Mesendoderm (in vitro differentiated cells): Measurements from ENCODE around the gene FIGN.

Source experiments
- DNase-seq: peaks from one replicate; pipeline ENCODE4 v3.0.0; 2013
- H2AK5ac ChIP-seq: 2 replicates; pipeline ENCODE4 v1.6.1; 2013; ENCODE audit warnings: low read length, inconsistent platforms
- H2BK120ac ChIP-seq: 2 replicates; pipeline ENCODE4 v1.6.1; 2013; ENCODE audit warnings: low read depth, mild to moderate bottlenecking, low read length, moderate library complexity, mixed read lengths
- H2BK15ac ChIP-seq: replicated peaks from 2 replicates; pipeline ENCODE4 v1.6.1; 2013; ENCODE audit warnings: low read depth, mild to moderate bottlenecking, moderate library complexity
- H2BK5ac ChIP-seq: 2 replicates; pipeline ENCODE4 v1.6.1; 2013; ENCODE audit warnings: low read length, inconsistent platforms
- H3K18ac ChIP-seq: 2 replicates; pipeline ENCODE4 v1.6.1; 2013; ENCODE audit warnings: mild to moderate bottlenecking, low read length, mixed read lengths
- H3K23ac ChIP-seq: one replicate; pipeline ENCODE4 v1.6.1; 2013; ENCODE audit warnings: low read length
- H3K27ac ChIP-seq: 2 replicates; pipeline ENCODE4 v1.5.1; 2013; ENCODE audit warnings: low read depth, mild to moderate bottlenecking, inconsistent platforms, low read length, moderate library complexity
- H3K27me3 ChIP-seq: 2 replicates; pipeline ENCODE4 v1.6.1; 2013; ENCODE audit warnings: low read length, control low read depth, mild to moderate bottlenecking, inconsistent platforms; ENCODE audit not compliant: insufficient read depth, poor library complexity
- H3K36me3 ChIP-seq: 2 replicates; pipeline ENCODE4 v1.6.1; 2013; ENCODE audit warnings: low read length, inconsistent platforms; ENCODE audit not compliant: control insufficient read depth, insufficient read depth
- H3K4ac ChIP-seq: one replicate; pipeline ENCODE4 v1.6.1; 2013; ENCODE audit warnings: low read depth, mild to moderate bottlenecking, low read length, moderate library complexity
- H3K4me1 ChIP-seq: 2 replicates; pipeline ENCODE4 v1.6.1; 2013; ENCODE audit warnings: low read depth, low read length, inconsistent platforms; ENCODE audit not compliant: control insufficient read depth
- H3K4me2 ChIP-seq: 2 replicates; pipeline ENCODE4 v1.6.1; 2013; ENCODE audit warnings: low read length
- H3K4me3 ChIP-seq: 2 replicates; pipeline ENCODE4 v1.5.1; 2013; ENCODE audit warnings: mild to moderate bottlenecking, low read length
- H3K56ac ChIP-seq: one replicate; pipeline ENCODE4 v1.6.1; 2013; ENCODE audit warnings: low read length
- H3K79me1 ChIP-seq: 2 replicates; pipeline ENCODE4 v1.6.1; 2013; ENCODE audit warnings: low read length, inconsistent platforms
- H3K79me2 ChIP-seq: 2 replicates; pipeline ENCODE4 v1.6.1; 2013; ENCODE audit warnings: mild to moderate bottlenecking, low read length; ENCODE audit not compliant: control insufficient read depth, insufficient read depth
- H3K9ac ChIP-seq: 2 replicates; pipeline ENCODE4 v1.6.1; 2013; ENCODE audit warnings: low read length, inconsistent platforms
- H4K5ac ChIP-seq: one replicate; pipeline ENCODE4 v1.6.1; 2013; ENCODE audit warnings: low read length
- H4K8ac ChIP-seq: one replicate; pipeline ENCODE4 v1.6.1; 2013; ENCODE audit warnings: low read depth, mild to moderate bottlenecking, control low read depth, low read length, moderate library complexity
- WGBS: extraction: QIAGEN DNeasy Blood & Tissue Kit; methylation state at CpG from one replicate; pipeline ENCODE4 v1.1.7; 2013; ENCODE audit warnings: low lambda C conversion rate, missing lambda C conversion rate; ENCODE audit not compliant: insufficient coverage; ENCODE audit errors: extremely low coverage; 5-methylcytosine and 5-hydroxymethylcytosine counted together

The FIGN gene

DNA sequence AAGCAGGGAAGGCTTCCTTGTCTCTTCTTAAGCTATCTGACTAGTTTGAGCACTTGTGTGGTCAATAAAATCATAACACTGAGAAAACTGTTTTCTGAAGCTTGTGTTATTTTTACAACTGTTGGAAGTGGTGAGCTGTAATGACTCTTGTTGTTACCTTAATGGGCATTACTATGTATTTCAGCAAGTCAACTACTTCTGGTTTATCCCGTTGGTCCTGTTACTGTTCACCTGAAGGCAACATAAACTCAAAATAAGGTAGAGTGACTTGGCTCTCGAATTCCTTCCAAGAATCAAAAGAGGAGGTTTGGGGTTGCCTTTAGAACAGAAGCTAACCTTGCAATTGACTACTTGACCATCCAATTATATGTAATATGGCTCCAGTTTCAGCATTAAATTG, 23.2 kb upstream of the FIGN start:
- H3K4me2 ChIP-seq: no peak overlapping the region
- no peak overlapping the region for H2BK15ac ChIP-seq
- H3K27me3 ChIP-seq: no peaks in the 10 kb centered on the region
- H3K56ac ChIP-seq: no peak overlapping the region
- no peak overlapping the region for H3K23ac ChIP-seq
- no peaks in the 10 kb centered on the region for H3K36me3 ChIP-seq
- no peak overlapping the region for H3K4me3 ChIP-seq
- no peak overlapping the region for H3K9ac ChIP-seq
- H3K4ac ChIP-seq: no peak overlapping the region
- no peak for DNase-seq
- no peak overlapping the region for H2BK5ac ChIP-seq
- no peak overlapping the region for H2AK5ac ChIP-seq
- no peaks in the 10 kb centered on the region for H3K4me1 ChIP-seq
- H4K5ac ChIP-seq: no peak overlapping the region
- no peak overlapping the region for H3K18ac ChIP-seq
- H4K8ac ChIP-seq: no peak overlapping the region
- no peak overlapping the region for H3K27ac ChIP-seq
- no CpG with 5 or more reads among the region's 2 CpGs for WGBS
- H3K79me1 ChIP-seq: no peaks in the 10 kb centered on the region
- no peak overlapping the region for H2BK120ac ChIP-seq
- H3K79me2 ChIP-seq: no peaks in the 10 kb centered on the region

- H3K4me3 ChIP-seq: no peak overlapping the region
- no peak overlapping the region for H3K4me2 ChIP-seq
- peak; percentile 31 for DNase-seq
- H2AK5ac ChIP-seq: no peak overlapping the region
- no peak overlapping the region for H2BK15ac ChIP-seq
- H3K27me3 ChIP-seq: no peaks in the 10 kb centered on the region
- no peak overlapping the region for H3K18ac ChIP-seq
- no peak overlapping the region for H3K9ac ChIP-seq
- no peak overlapping the region for H4K8ac ChIP-seq
- H4K5ac ChIP-seq: no peak overlapping the region
- no peaks in the 10 kb centered on the region for H3K79me2 ChIP-seq
- no peaks in the 10 kb centered on the region for H3K4me1 ChIP-seq
- no peaks in the 10 kb centered on the region for H3K36me3 ChIP-seq
- H3K79me1 ChIP-seq: no peaks in the 10 kb centered on the region
- WGBS: no CpG with 5 or more reads among the region's 1 CpG
- H2BK120ac ChIP-seq: no peak overlapping the region
- H3K4ac ChIP-seq: no peak overlapping the region
- H2BK5ac ChIP-seq: no peak overlapping the region
- H3K27ac ChIP-seq: no peak overlapping the region
- no peak overlapping the region for H3K56ac ChIP-seq
- H3K23ac ChIP-seq: no peak overlapping the region
These were observed 22.0 kb upstream of the FIGN start for GRCh38 chr2:163757814-163758213.

DNA sequence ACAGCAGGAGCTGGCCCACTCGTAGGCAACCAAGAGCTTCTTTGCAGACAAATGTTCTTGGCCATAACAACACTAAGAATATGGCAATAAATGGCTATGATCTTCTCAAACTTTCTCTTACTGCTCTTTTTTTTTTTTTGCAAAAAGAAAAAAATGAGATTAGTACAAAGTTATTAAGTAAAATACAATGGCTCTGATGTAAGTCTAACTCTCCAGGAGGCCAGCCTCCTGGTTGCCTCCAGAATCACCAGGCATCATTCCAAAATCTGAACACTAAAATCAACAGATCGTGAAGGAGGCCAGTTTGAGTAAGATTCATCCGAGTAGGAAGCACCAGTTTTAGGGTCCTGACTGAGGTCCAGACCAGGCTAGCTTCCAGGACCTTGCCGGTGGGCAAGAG, 20.8 kb upstream of the FIGN start:
- Histone ChIP-seq H3K4ac (no peak overlapping the region), H3K4me1 (no peaks in the 10 kb centered on the region), H2AK5ac (no peak overlapping the region), H2BK15ac (no peak overlapping the region), H3K79me2 (no peaks in the 10 kb centered on the region), H3K18ac (no peak overlapping the region), H3K79me1 (no peaks in the 10 kb centered on the region), H4K5ac (no peak overlapping the region), H2BK120ac (no peak overlapping the region), H3K9ac (no peak overlapping the region), H3K56ac (no peak overlapping the region), H3K36me3 (no peaks in the 10 kb centered on the region), H3K27me3 (no peaks in the 10 kb centered on the region), H3K4me2 (no peak overlapping the region), H3K4me3 (no peak overlapping the region), H4K8ac (no peak overlapping the region), H3K27ac (no peak overlapping the region), H3K23ac (no peak overlapping the region), H2BK5ac (no peak overlapping the region)
- no peak for DNase-seq
- no CpG with 5 or more reads among the region's 4 CpGs for WGBS

- no CpG with 5 or more reads among the region's 2 CpGs for WGBS
- no peaks in the 10 kb centered on the region for H3K79me2 ChIP-seq
- no peak overlapping the region for H3K23ac ChIP-seq
- H4K5ac ChIP-seq: no peak overlapping the region
- H3K18ac ChIP-seq: no peak overlapping the region
- H3K4ac ChIP-seq: no peak overlapping the region
- H3K79me1 ChIP-seq: no peaks in the 10 kb centered on the region
- H4K8ac ChIP-seq: no peak overlapping the region
- H3K4me2 ChIP-seq: no peak overlapping the region
- H3K4me3 ChIP-seq: no peak overlapping the region
- no peak overlapping the region for H2AK5ac ChIP-seq
- H3K9ac ChIP-seq: no peak overlapping the region
- no peak overlapping the region for H2BK5ac ChIP-seq
- H3K27me3 ChIP-seq: no peaks in the 10 kb centered on the region
- H2BK120ac ChIP-seq: no peak overlapping the region
- no peak overlapping the region for H2BK15ac ChIP-seq
- no peak for DNase-seq
- no peaks in the 10 kb centered on the region for H3K4me1 ChIP-seq
- no peak overlapping the region for H3K56ac ChIP-seq
- H3K36me3 ChIP-seq: no peaks in the 10 kb centered on the region
- H3K27ac ChIP-seq: no peak overlapping the region
These were observed 19.6 kb upstream of the FIGN start for GRCh38 chr2:163755366-163755765.

DNA sequence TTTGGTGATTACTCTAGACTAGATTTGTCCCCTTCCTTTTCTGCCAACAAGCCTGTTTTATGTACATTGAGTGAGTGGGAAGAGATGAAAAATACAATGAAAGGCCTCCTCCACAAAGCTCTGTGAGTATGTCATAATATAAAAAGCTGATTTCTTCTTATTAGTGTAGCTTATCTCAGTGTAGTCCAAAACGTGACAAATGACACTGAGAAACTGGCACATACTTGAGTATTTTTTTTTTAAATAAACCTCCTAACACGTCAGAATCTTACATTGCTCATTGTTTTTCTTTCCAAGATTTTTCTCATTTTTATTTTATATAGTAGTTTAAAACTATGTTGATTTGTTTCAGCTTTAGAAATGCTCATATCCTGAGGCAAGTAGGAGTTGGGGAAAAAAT, 17.9 kb upstream of the FIGN start:
- Histone ChIP-seq H3K4me1 (no peaks in the 10 kb centered on the region), H3K4me3 (no peak overlapping the region), H3K56ac (no peak overlapping the region), H3K4me2 (no peak overlapping the region), H3K79me2 (no peaks in the 10 kb centered on the region), H3K9ac (no peak overlapping the region), H3K79me1 (no peaks in the 10 kb centered on the region), H3K4ac (no peak overlapping the region), H3K27me3 (no peaks in the 10 kb centered on the region), H3K18ac (no peak overlapping the region), H3K23ac (no peak overlapping the region), H2BK5ac (no peak overlapping the region), H3K36me3 (no peaks in the 10 kb centered on the region), H2BK120ac (no peak overlapping the region), H4K5ac (no peak overlapping the region), H3K27ac (no peak overlapping the region), H2BK15ac (no peak overlapping the region), H4K8ac (no peak overlapping the region), H2AK5ac (no peak overlapping the region)
- no peak for DNase-seq
- no CpG with 5 or more reads among the region's 2 CpGs for WGBS

DNA sequence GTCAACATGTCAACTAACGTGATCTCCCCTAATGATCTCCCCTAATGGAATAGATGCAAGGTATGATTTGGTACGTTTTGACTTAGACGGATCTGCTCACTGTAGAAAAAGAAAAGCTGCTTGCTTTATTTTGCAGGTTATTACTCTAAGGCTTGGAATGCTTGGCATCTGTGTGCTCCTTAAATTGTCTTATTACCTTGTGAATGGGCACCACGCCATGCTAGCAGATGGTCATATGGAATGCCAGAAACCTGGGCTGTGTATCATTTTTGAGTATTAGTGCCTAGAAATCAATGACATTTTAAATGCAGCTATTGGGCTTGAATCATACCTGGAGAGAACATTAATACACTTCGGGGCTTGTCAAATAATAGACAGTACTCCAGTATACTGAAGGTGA, 16.5 kb upstream of the FIGN start:
- no peak overlapping the region for H3K27ac ChIP-seq
- H2BK5ac ChIP-seq: no peak overlapping the region
- no peak overlapping the region for H2AK5ac ChIP-seq
- H2BK15ac ChIP-seq: no peak overlapping the region
- H3K36me3 ChIP-seq: no peaks in the 10 kb centered on the region
- no peak overlapping the region for H3K56ac ChIP-seq
- no peak overlapping the region for H3K4ac ChIP-seq
- no peak overlapping the region for H4K5ac ChIP-seq
- no peak for DNase-seq
- H3K27me3 ChIP-seq: no peaks in the 10 kb centered on the region
- no peaks in the 10 kb centered on the region for H3K79me1 ChIP-seq
- H4K8ac ChIP-seq: no peak overlapping the region
- no peak overlapping the region for H3K9ac ChIP-seq
- no peak overlapping the region for H3K4me2 ChIP-seq
- no peak overlapping the region for H2BK120ac ChIP-seq
- no peak overlapping the region for H3K4me3 ChIP-seq
- no peak overlapping the region for H3K23ac ChIP-seq
- H3K79me2 ChIP-seq: no peaks in the 10 kb centered on the region
- H3K4me1 ChIP-seq: no peaks in the 10 kb centered on the region
- H3K18ac ChIP-seq: no peak overlapping the region
- no CpG with 5 or more reads among the region's 5 CpGs for WGBS
